Lower leg skin (tissue), 3 donors: ENCODE data around the gene NEDD9.

ENCODE experiments used
- CTCF ChIP-seq, 3 donors: fragments of 450-650 bp; IDR thresholded peaks; one replicate each; pipeline ENCODE4 v1.5.1; 2016; ENCODE audit warnings: antibody characterized with exemption in 3 of 3, mild to moderate bottlenecking in 3 of 3, moderate library complexity in 2 of 3
- POLR2A ChIP-seq, 2 donors: fragments of 450-650 bp; IDR thresholded peaks; one replicate each; pipeline ENCODE4 v1.6.1; 2016 to 2017; ENCODE audit warnings: antibody characterized with exemption in 2 of 2, mild to moderate bottlenecking in 1 of 2, moderate library complexity in 1 of 2

GRCh38 chr6:11151488-11151887 is 81.0 kb downstream of the NEDD9 start:
- TF ChIP-seq CTCF (IDR thresholded peaks at IDR 0.05) (no peak), POLR2A (IDR thresholded peaks at IDR 0.05) (no peak)
